ENCODE measurements around the gene HOXA5. TPM values are rescaled to one million over a fixed set of nuclear protein-coding genes. Genes with fewer than 3 reads are reported as not detected.

The HOXA5 gene
- total RNA-seq, 1 donor from 2014 or later, result 22.0 TPM

- DNase-seq (ENCODE audit: low spot score in 2 of 2), result peak in 1 of 2 donors; percentile 73
- peaks cover 0 to 17% of the 10 kb centered on the region in 2 donors for H3K36me3 ChIP-seq
- H3K4me1 ChIP-seq, result peaks cover 0 to 32% of the 10 kb centered on the region in 2 donors
- peak overlapping the region; percentile 83 to 88 for H3K27ac ChIP-seq
- intact Hi-C loops (cut with DNase I), result no loop called here
- no peak for TF ChIP-seq CTCF (IDR thresholded peaks at IDR 0.05)
- H3K4me3 ChIP-seq, result peak overlapping the region; percentile 68 to 69
- no peaks in the 10 kb centered on the region for H3K9me3 ChIP-seq
- no peaks in the 10 kb centered on the region for H3K27me3 ChIP-seq
These were observed 4.7 kb upstream of the HOXA5 start for GRCh38 chr7:27148031-27148755.

GRCh38 chr7:27147199-27148030, 3.9 kb upstream of the HOXA5 start, which contains the start of gene HOXA6:
TSS of gene HOXA6 (minus strand) at chr7:27147774. CDS start at chr7:27147749, 25 bp downstream.
- Histone ChIP-seq H3K36me3 (peaks cover 0 to 17% of the 10 kb centered on the region in 2 donors), H3K4me3 (peak within 1 kb of the TSS; percentile 68 to 69), H3K27ac (peak within 1 kb of the TSS; percentile 83 to 88), H3K4me1 (peaks cover 0 to 28% of the 10 kb centered on the region in 2 donors), H3K27me3 (no peaks in the 10 kb centered on the region), H3K9me3 (no peaks in the 10 kb centered on the region)
- intact Hi-C loops (cut with DNase I), result no loop called here
- DNase-seq (ENCODE audit: low spot score in 2 of 2), result peak in 1 of 2 donors; percentile 88
- TF ChIP-seq CTCF (IDR thresholded peaks at IDR 0.05), result no peak

- peaks cover 0 to 27% of the 10 kb centered on the region in 2 donors for H3K4me1 ChIP-seq
- no peaks in the 10 kb centered on the region for H3K9me3 ChIP-seq
- intact Hi-C loops (cut with DNase I), result no loop called here
- no peaks in the 10 kb centered on the region for H3K27me3 ChIP-seq
- TF ChIP-seq CTCF (IDR thresholded peaks at IDR 0.05), result no peak
- H3K4me3 ChIP-seq, result peak overlapping the region; percentile 68 to 69
- H3K27ac ChIP-seq, result peak overlapping the region; percentile 83 to 88
- peaks cover 0 to 17% of the 10 kb centered on the region in 2 donors for H3K36me3 ChIP-seq
- peak in 1 of 2 donors; percentile 61 for DNase-seq (ENCODE audit: low spot score in 2 of 2)
These were observed 3.2 kb upstream of the HOXA5 start for GRCh38 chr7:27146491-27147198.

GRCh38 chr7:27145914-27146412, 2.5 kb upstream of the HOXA5 start:
- peaks cover 0 to 23% of the 10 kb centered on the region in 2 donors for H3K4me1 ChIP-seq
- DNase-seq (ENCODE audit: low spot score in 2 of 2), result no peak
- H3K27ac ChIP-seq, result peak overlapping the region in 1 of 2 donors; percentile 34
- peaks cover 0 to 17% of the 10 kb centered on the region in 2 donors for H3K36me3 ChIP-seq
- no peaks in the 10 kb centered on the region for H3K9me3 ChIP-seq
- no peak overlapping the region for H3K4me3 ChIP-seq
- no peaks in the 10 kb centered on the region for H3K27me3 ChIP-seq
- intact Hi-C loops (cut with DNase I), result no loop called here
- no peak for TF ChIP-seq CTCF (IDR thresholded peaks at IDR 0.05)

Measured in ascending aorta (tissue), 2 donors.